ENCODE measurements around the gene SLCO2B1.

SLCO2B1 gene

GRCh38 chr11:75194147-75194546 is 43.2 kb downstream of the SLCO2B1 start (continued):
- TF ChIP-seq CSRNP3 (CRISPR knock-in tag; IDR thresholded peaks at IDR 0.05) (no peak), PPARA (CRISPR knock-in tag; IDR thresholded peaks at IDR 0.05; ENCODE audit: borderline replicate concordance) (no peak)

GRCh38 chr11:75195167-75195962 is 44.5 kb downstream of the SLCO2B1 start:
- TF ChIP-seq PPARA (CRISPR knock-in tag; IDR thresholded peaks at IDR 0.05; ENCODE audit: borderline replicate concordance) (no peak), RARB (CRISPR knock-in tag; IDR thresholded peaks at IDR 0.05) (no peak), OSR1 (CRISPR knock-in tag; IDR thresholded peaks at IDR 0.05) (no peak), CSRNP3 (CRISPR knock-in tag; IDR thresholded peaks at IDR 0.05) (no peak), CSDC2 (CRISPR knock-in tag; IDR thresholded peaks at IDR 0.05) (no peak), SNAI2 (CRISPR knock-in tag; IDR thresholded peaks at IDR 0.05) (no peak), ESRRG (CRISPR knock-in tag; IDR thresholded peaks at IDR 0.05) (no peak), PATZ1 (CRISPR knock-in tag; IDR thresholded peaks at IDR 0.05; ENCODE audit: borderline replicate concordance) (no peak), ZFP3 (CRISPR knock-in tag; IDR thresholded peaks at IDR 0.05) (no peak), GLIS3 (CRISPR knock-in tag; IDR thresholded peaks at IDR 0.05) (no peak), ZNF70 (CRISPR knock-in tag; IDR thresholded peaks at IDR 0.05) (no peak), POU6F1 (CRISPR knock-in tag; IDR thresholded peaks at IDR 0.05; ENCODE audit: borderline replicate concordance, low read depth) (no peak), CREB5 (CRISPR knock-in tag; IDR thresholded peaks at IDR 0.05; ENCODE audit: low read depth) (no peak), ZNF8 (CRISPR knock-in tag; IDR thresholded peaks at IDR 0.05) (no peak), ISL1 (CRISPR knock-in tag; IDR thresholded peaks at IDR 0.05) (no peak), TCF4 (CRISPR knock-in tag; IDR thresholded peaks at IDR 0.05; ENCODE audit: borderline replicate concordance) (no peak), TOX (CRISPR knock-in tag; IDR thresholded peaks at IDR 0.05; ENCODE audit: borderline replicate concordance) (no peak)
- peak; percentile 61 for ATAC-seq

- no peak for ATAC-seq
- TF ChIP-seq RARB (CRISPR knock-in tag; IDR thresholded peaks at IDR 0.05): no peak
- TF ChIP-seq BACH2 (CRISPR knock-in tag; IDR thresholded peaks at IDR 0.05; ENCODE audit: borderline replicate concordance): no peak
- TF ChIP-seq OSR1 (CRISPR knock-in tag; IDR thresholded peaks at IDR 0.05): no peak
- TF ChIP-seq TOX (CRISPR knock-in tag; IDR thresholded peaks at IDR 0.05; ENCODE audit: borderline replicate concordance): no peak
- TF ChIP-seq ZNF565 (CRISPR knock-in tag; conservative IDR thresholded peaks at IDR 0.05; ENCODE audit: low read depth): no peak
- TF ChIP-seq ZNF8 (CRISPR knock-in tag; IDR thresholded peaks at IDR 0.05): no peak
- no peak for TF ChIP-seq TCF4 (CRISPR knock-in tag; IDR thresholded peaks at IDR 0.05; ENCODE audit: borderline replicate concordance)
- no peak for TF ChIP-seq CREB5 (CRISPR knock-in tag; IDR thresholded peaks at IDR 0.05; ENCODE audit: low read depth)
- TF ChIP-seq ESRRG (CRISPR knock-in tag; IDR thresholded peaks at IDR 0.05): no peak
Measured at GRCh38 chr11:75196426-75196825, 45.5 kb downstream of the SLCO2B1 start.

Measured in SK-N-SH treated with all-trans-retinoic acid at 6 μM for 48 hours (cell line).